Activated CD8-positive, alpha-beta memory T cell treated with anti-CD3 and anti-CD28 coated beads, Interleukin-2, amount 10 ng/mL, durations not matched to agents 7 days and 5 days (primary cell): ENCODE data around the gene ALS2. TPM values are rescaled to one million over a fixed set of nuclear protein-coding genes. Genes with fewer than 3 reads are reported as not detected.
"Not testable (repeated sequence)": the region's sequence is repeated elsewhere in the genome, so short reads cannot be mapped to it uniquely, and the experiment has no call there.

Experiments used
- ATAC-seq: fragments of 150-1000 bp; cut with Tn5 transposase; one replicate; pipeline ENCODE4 v1.10.0; 2021; ENCODE audit warnings: moderate library complexity
- CTCF ChIA-PET: fragments of 350-600 bp; sonication (Branson Sonifier 250); formaldehyde crosslinking; loops from one replicate; lab custom pipeline; 2021; ENCODE audit warnings: antibody characterized with exemption; lab: Charles Lee
- DNase-seq: peaks from one replicate; pipeline ENCODE4 v3.0.0-alpha.2; 2020
- H3K27ac Mint-ChIP-seq: one replicate; pipeline ENCODE4 v1.8.0; 2021; ENCODE audit warnings: mild to moderate bottlenecking, mixed read lengths
- H3K27me3 Mint-ChIP-seq: one replicate; pipeline ENCODE4 v1.8.0; 2021; ENCODE audit warnings: mixed read lengths
- H3K36me3 Mint-ChIP-seq: one replicate; pipeline ENCODE4 v1.8.0; 2021; ENCODE audit warnings: mild to moderate bottlenecking, mixed read lengths
- H3K4me1 Mint-ChIP-seq: one replicate; pipeline ENCODE4 v1.8.0; 2021; ENCODE audit warnings: mixed read lengths
- H3K4me3 Mint-ChIP-seq: one replicate; pipeline ENCODE4 v1.8.0; 2021; ENCODE audit warnings: mild to moderate bottlenecking, moderate library complexity, mixed read lengths
- H3K9me3 Mint-ChIP-seq: one replicate; pipeline ENCODE4 v1.8.0; 2022; ENCODE audit warnings: low read depth, mixed read lengths
- total RNA-seq, 2 experiments: library from RNA; stranded (reverse); gene quantifications; one replicate each; pipeline ENCODE4 v1.2.3, GENCODE V29; 2021

ALS2 gene
- total RNA-seq, 2 experiments from 2014 or later: 12.0 to 14.1 TPM

DNA sequence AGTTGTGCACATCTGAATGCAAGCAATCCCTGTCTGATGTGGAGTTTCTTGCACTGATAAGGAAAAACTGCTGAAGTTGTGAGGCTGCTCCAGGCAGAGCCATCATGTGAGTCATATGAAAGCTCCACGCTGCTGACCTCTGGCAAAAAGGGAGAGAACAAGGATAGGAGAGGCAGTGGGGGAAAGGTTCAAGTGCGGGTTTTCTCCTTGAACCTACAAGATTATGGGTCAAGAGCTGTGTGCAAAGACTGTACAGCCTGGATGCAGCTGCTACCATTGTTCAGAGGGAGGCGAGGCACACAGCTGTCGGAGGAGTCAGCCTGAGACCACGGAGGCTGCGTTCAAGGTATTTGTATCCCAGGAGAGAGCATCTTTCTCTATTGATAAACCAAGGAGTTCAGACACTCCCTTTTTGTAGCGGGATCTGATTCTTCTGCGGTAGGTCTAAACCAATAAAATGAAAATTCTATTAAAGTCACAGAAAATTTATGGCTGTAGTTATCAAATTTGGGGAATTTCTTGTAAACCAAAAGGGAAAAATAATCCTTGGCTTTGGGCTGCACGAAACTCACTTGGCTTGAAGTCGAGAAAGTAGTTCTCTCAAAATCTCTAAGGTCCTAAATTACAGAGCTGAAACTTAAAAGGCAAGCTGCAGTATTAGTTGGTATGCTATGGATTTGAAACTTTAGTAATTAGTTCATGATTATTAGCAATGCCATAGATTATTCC is 25.9 kb upstream of the ALS2 start, which contains the start of gene CDK15:
Gene CDK15 (plus strand): TSS at position 96 of the 729 bp plus-strand sequence. CDS start 128 bp downstream, at position 224.
- Mint-ChIP-seq H3K9me3 (no peaks in the 10 kb centered on the region), H3K4me1 (no peaks in the 10 kb centered on the region), H3K4me3 (no peak within 1 kb of the TSS), H3K27me3 (peaks cover 50% of the 10 kb centered on the region), H3K27ac (no peak within 1 kb of the TSS), H3K36me3 (no peaks in the 10 kb centered on the region)
- no peak for DNase-seq
- ATAC-seq: no peak
- CTCF ChIA-PET: no interaction called here

DNA sequence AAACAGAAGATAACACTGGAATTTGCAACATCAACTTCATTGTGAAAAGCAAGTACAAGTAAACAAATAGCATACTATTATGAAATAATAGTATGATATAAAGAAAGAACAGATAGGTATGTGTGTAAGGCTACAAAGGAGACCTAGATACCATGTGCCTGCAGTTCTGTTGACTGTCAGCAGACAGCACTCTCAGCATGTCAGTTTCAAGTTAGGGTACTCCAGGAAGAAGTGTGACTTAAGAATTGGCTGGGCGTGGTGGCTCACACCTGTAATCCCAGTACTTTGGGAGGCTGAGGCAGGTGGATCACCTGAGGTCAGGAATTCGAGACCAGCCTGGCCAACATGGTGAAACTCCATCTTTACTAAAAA is 18.2 kb upstream of the ALS2 start:
- ATAC-seq, H3K9me3 Mint-ChIP-seq, H3K27ac Mint-ChIP-seq, CTCF ChIA-PET, H3K4me3 Mint-ChIP-seq, DNase-seq, H3K4me1 Mint-ChIP-seq, H3K36me3 Mint-ChIP-seq: not testable (repeated sequence)
- H3K27me3 Mint-ChIP-seq: peaks cover 22% of the 10 kb centered on the region

GRCh38 chr2:201798252-201798913 is 17.6 kb upstream of the ALS2 start:
- CTCF ChIA-PET: no interaction called here

DNA sequence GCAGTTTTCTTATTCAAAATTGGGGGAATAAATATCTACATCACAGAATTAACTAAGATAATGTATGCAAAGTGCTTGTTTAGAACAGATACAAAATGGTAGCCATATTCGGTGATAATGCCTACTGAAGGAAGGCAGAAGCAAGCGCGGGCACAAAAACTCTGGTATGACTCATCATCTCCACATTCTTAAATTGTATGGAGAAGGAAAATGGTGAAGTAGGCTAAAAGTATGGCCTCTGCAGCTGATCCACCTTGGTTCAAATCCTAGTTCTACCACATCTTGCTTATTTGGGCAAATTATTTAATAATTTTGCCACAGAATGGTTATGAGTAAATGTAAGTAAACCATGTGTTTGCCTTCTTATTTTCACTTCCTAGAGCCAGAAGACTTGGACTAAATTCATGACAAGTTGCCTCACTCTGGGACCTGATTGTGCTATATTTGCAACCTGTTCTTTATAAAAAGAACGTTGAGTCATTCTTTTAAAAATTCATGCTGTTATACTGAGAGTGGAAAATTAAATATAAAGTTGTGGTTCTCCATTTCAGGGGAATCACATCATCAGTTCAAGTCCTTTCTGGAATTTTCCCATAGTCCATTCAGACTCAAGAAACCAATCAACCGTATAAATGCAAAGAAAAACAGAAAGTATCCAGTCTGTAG is 16.6 kb upstream of the ALS2 start:
- CTCF ChIA-PET: no interaction called here
- no peak for ATAC-seq
- H3K4me1 Mint-ChIP-seq: no peaks in the 10 kb centered on the region
- no peaks in the 10 kb centered on the region for H3K36me3 Mint-ChIP-seq
- no peak overlapping the region for H3K27ac Mint-ChIP-seq
- peaks cover 12% of the 10 kb centered on the region for H3K27me3 Mint-ChIP-seq
- DNase-seq: no peak
- H3K9me3 Mint-ChIP-seq: no peaks in the 10 kb centered on the region
- no peak overlapping the region for H3K4me3 Mint-ChIP-seq

More at GRCh38 chr2:201798252-201798913, 17.6 kb upstream of the ALS2 start:
- Mint-ChIP-seq H3K4me1 (no peaks in the 10 kb centered on the region), H3K27ac (no peak overlapping the region), H3K27me3 (peaks cover 20% of the 10 kb centered on the region), H3K4me3 (no peak overlapping the region), H3K36me3 (no peaks in the 10 kb centered on the region), H3K9me3 (no peaks in the 10 kb centered on the region)
- DNase-seq: no peak
- no peak for ATAC-seq

DNA sequence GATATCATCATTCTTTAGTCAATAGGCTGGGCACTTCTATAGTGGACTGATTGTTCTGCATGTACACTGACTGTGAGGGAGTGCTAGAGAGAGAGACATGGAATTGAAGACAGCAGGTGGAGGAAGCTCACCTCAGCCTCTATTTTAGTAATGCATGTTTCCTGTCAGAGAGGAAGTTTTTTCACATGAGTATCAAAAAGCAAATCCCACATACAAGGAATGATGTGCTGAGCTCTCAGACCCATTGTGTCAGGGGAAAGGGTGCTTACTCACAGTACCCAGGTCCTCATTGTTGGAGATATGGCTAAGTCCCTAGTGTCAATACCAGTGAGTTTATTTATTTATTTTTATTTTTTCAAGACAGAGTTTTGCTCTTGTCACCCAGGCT is 15.7 kb upstream of the ALS2 start:
- no peak for ATAC-seq
- H3K4me1 Mint-ChIP-seq: no peaks in the 10 kb centered on the region
- H3K4me3 Mint-ChIP-seq: no peak overlapping the region
- CTCF ChIA-PET: no interaction called here
- H3K27ac Mint-ChIP-seq: no peak overlapping the region
- no peak for DNase-seq
- H3K9me3 Mint-ChIP-seq: no peaks in the 10 kb centered on the region
- H3K27me3 Mint-ChIP-seq: peaks cover 9% of the 10 kb centered on the region
- H3K36me3 Mint-ChIP-seq: no peaks in the 10 kb centered on the region

- no peak for DNase-seq
- CTCF ChIA-PET: interaction anchor here (1.3 kb wide), 1 partner anchor 11 kb away, joined by 4 read pairs; no protein-coding TSS in a partner anchor
- no peak for ATAC-seq
- Mint-ChIP-seq H3K4me1 (no peaks in the 10 kb centered on the region), H3K9me3 (no peaks in the 10 kb centered on the region), H3K27me3 (peaks cover 5% of the 10 kb centered on the region), H3K27ac (no peak overlapping the region), H3K36me3 (no peaks in the 10 kb centered on the region), H3K4me3 (no peak overlapping the region)
Observed at GRCh38 chr2:201795607-201796477, 15.1 kb upstream of the ALS2 start.

GRCh38 chr2:201794294-201794693 is 13.6 kb upstream of the ALS2 start:
- no peak overlapping the region for H3K4me3 Mint-ChIP-seq
- no peak for DNase-seq
- CTCF ChIA-PET: no interaction called here
- H3K4me1 Mint-ChIP-seq: no peaks in the 10 kb centered on the region
- no peak for ATAC-seq
- no peak overlapping the region for H3K27ac Mint-ChIP-seq
- no peaks in the 10 kb centered on the region for H3K36me3 Mint-ChIP-seq
- peaks cover 3% of the 10 kb centered on the region for H3K27me3 Mint-ChIP-seq
- H3K9me3 Mint-ChIP-seq: no peaks in the 10 kb centered on the region

GRCh38 chr2:201793631-201794030 is 12.9 kb upstream of the ALS2 start:
- H3K9me3 Mint-ChIP-seq: no peaks in the 10 kb centered on the region
- no peaks in the 10 kb centered on the region for H3K36me3 Mint-ChIP-seq
- H3K4me1 Mint-ChIP-seq: no peaks in the 10 kb centered on the region
- CTCF ChIA-PET: no interaction called here
- ATAC-seq (no peak), DNase-seq (no peak)
- H3K27me3 Mint-ChIP-seq: peaks cover 3% of the 10 kb centered on the region
- no peak overlapping the region for H3K27ac Mint-ChIP-seq
- no peak overlapping the region for H3K4me3 Mint-ChIP-seq

GRCh38 chr2:201790989-201791388 is 10.3 kb upstream of the ALS2 start:
- CTCF ChIA-PET: interaction anchor here (0.5 kb wide), 1 partner anchor 22 kb away, joined by 4 read pairs; no protein-coding TSS in a partner anchor

GRCh38 chr2:201790291-201790690 is 9.6 kb upstream of the ALS2 start:
- no peak for ATAC-seq
- no peaks in the 10 kb centered on the region for H3K36me3 Mint-ChIP-seq
- no peaks in the 10 kb centered on the region for H3K4me1 Mint-ChIP-seq
- no peak overlapping the region for H3K4me3 Mint-ChIP-seq
- CTCF ChIA-PET: no interaction called here
- H3K9me3 Mint-ChIP-seq: no peaks in the 10 kb centered on the region
- no peaks in the 10 kb centered on the region for H3K27me3 Mint-ChIP-seq
- no peak overlapping the region for H3K27ac Mint-ChIP-seq
- DNase-seq: no peak

More at GRCh38 chr2:201790989-201791388, 10.3 kb upstream of the ALS2 start:
- no peak overlapping the region for H3K4me3 Mint-ChIP-seq
- no peak for DNase-seq
- no peaks in the 10 kb centered on the region for H3K9me3 Mint-ChIP-seq
- no peaks in the 10 kb centered on the region for H3K4me1 Mint-ChIP-seq
- no peak for ATAC-seq
- no peaks in the 10 kb centered on the region for H3K27me3 Mint-ChIP-seq
- no peaks in the 10 kb centered on the region for H3K36me3 Mint-ChIP-seq
- no peak overlapping the region for H3K27ac Mint-ChIP-seq

- Mint-ChIP-seq H3K9me3 (no peaks in the 10 kb centered on the region), H3K4me1 (no peaks in the 10 kb centered on the region), H3K36me3 (no peaks in the 10 kb centered on the region), H3K4me3 (no peak overlapping the region), H3K27ac (no peak overlapping the region), H3K27me3 (no peaks in the 10 kb centered on the region)
- DNase-seq: no peak
- ATAC-seq: no peak
- CTCF ChIA-PET: no interaction called here
Observed at GRCh38 chr2:201789395-201789794, 8.7 kb upstream of the ALS2 start.

DNA sequence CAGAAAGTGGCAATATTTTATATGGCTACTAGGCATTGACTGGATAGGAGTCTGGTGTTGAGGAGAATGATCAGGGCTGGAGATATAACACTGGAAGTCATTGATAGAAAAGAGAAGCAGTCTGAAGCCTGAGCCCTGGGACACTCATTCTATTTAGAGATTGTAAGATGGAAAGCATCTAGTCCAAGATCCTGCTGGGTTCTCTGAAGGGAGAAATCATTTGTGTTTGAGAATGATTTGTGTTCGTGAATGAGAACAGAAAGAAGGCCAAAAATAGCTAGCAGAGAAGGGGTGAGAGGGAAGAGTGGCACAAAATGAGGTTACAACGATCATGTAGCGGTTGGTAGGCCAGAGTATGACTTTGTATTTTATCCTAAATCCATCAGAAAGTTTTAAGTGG is 7.6 kb upstream of the ALS2 start:
- H3K9me3 Mint-ChIP-seq: no peaks in the 10 kb centered on the region
- H3K27ac Mint-ChIP-seq: no peak overlapping the region
- CTCF ChIA-PET: no interaction called here
- H3K4me3 Mint-ChIP-seq: no peak overlapping the region
- DNase-seq: no peak
- H3K4me1 Mint-ChIP-seq: no peaks in the 10 kb centered on the region
- peaks cover 4% of the 10 kb centered on the region for H3K27me3 Mint-ChIP-seq
- H3K36me3 Mint-ChIP-seq: no peaks in the 10 kb centered on the region
- no peak for ATAC-seq

GRCh38 chr2:201786471-201786870 is 5.7 kb upstream of the ALS2 start:
- peaks cover 10% of the 10 kb centered on the region for H3K27me3 Mint-ChIP-seq
- ATAC-seq (no peak), DNase-seq (no peak)
- no peaks in the 10 kb centered on the region for H3K9me3 Mint-ChIP-seq
- H3K4me3 Mint-ChIP-seq: no peak overlapping the region
- CTCF ChIA-PET: no interaction called here
- no peaks in the 10 kb centered on the region for H3K36me3 Mint-ChIP-seq
- no peak overlapping the region for H3K27ac Mint-ChIP-seq
- peaks cover 4% of the 10 kb centered on the region for H3K4me1 Mint-ChIP-seq
